Measurements from ENCODE around the gene C9orf78. TPM values are rescaled to one million over a fixed set of nuclear protein-coding genes. Genes with fewer than 3 reads are reported as not detected.

The C9orf78 gene
- total and polyA plus RNA-seq, 2 experiments from 2014 or later: 34.4 to 84.6 TPM

GRCh38 chr9:129810788-129811187 lies 24.3 kb downstream of the C9orf78 start:
- H2AFZ ChIP-seq: no peak overlapping the region
- peaks cover 18% of the 10 kb centered on the region; the same call in 1 of the 2 replicates for H3F3A ChIP-seq (replicated peaks; ENCODE audit: low read depth)
- TF ChIP-seq POLR2AphosphoS5 (IDR thresholded peaks at IDR 0.05; ENCODE audit: low read depth): no peak
- TF ChIP-seq, protein P1, sequence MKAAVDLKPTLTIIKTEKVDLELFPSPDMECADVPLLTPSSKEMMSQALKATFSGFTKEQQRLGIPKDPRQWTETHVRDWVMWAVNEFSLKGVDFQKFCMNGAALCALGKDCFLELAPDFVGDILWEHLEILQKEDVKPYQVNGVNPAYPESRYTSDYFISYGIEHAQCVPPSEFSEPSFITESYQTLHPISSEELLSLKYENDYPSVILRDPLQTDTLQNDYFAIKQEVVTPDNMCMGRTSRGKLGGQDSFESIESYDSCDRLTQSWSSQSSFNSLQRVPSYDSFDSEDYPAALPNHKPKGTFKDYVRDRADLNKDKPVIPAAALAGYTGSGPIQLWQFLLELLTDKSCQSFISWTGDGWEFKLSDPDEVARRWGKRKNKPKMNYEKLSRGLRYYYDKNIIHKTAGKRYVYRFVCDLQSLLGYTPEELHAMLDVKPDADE (IDR thresholded peaks at IDR 0.05): no peak
- TF ChIP-seq ZNF331 (CRISPR knock-in tag; IDR thresholded peaks at IDR 0.05; ENCODE audit: low read depth): no peak
- TF ChIP-seq CREB1 (CRISPR knock-in tag; IDR thresholded peaks at IDR 0.05; ENCODE audit: low read depth): no peak
- no peak for TF ChIP-seq STAT1 (IDR thresholded peaks at IDR 0.05; ENCODE audit: unreplicated experiment)
- TF ChIP-seq, protein P2, sequence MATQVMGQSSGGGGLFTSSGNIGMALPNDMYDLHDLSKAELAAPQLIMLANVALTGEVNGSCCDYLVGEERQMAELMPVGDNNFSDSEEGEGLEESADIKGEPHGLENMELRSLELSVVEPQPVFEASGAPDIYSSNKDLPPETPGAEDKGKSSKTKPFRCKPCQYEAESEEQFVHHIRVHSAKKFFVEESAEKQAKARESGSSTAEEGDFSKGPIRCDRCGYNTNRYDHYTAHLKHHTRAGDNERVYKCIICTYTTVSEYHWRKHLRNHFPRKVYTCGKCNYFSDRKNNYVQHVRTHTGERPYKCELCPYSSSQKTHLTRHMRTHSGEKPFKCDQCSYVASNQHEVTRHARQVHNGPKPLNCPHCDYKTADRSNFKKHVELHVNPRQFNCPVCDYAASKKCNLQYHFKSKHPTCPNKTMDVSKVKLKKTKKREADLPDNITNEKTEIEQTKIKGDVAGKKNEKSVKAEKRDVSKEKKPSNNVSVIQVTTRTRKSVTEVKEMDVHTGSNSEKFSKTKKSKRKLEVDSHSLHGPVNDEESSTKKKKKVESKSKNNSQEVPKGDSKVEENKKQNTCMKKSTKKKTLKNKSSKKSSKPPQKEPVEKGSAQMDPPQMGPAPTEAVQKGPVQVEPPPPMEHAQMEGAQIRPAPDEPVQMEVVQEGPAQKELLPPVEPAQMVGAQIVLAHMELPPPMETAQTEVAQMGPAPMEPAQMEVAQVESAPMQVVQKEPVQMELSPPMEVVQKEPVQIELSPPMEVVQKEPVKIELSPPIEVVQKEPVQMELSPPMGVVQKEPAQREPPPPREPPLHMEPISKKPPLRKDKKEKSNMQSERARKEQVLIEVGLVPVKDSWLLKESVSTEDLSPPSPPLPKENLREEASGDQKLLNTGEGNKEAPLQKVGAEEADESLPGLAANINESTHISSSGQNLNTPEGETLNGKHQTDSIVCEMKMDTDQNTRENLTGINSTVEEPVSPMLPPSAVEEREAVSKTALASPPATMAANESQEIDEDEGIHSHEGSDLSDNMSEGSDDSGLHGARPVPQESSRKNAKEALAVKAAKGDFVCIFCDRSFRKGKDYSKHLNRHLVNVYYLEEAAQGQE (IDR thresholded peaks at IDR 0.05; ENCODE audit: unreplicated experiment): no peak
- TF ChIP-seq NANOG (IDR thresholded peaks at IDR 0.05; ENCODE audit: borderline replicate concordance): no peak
- TF ChIP-seq EZH2 (IDR thresholded peaks at IDR 0.05; ENCODE audit: low read depth, unreplicated experiment): no peak
- TF ChIP-seq, protein P3, sequence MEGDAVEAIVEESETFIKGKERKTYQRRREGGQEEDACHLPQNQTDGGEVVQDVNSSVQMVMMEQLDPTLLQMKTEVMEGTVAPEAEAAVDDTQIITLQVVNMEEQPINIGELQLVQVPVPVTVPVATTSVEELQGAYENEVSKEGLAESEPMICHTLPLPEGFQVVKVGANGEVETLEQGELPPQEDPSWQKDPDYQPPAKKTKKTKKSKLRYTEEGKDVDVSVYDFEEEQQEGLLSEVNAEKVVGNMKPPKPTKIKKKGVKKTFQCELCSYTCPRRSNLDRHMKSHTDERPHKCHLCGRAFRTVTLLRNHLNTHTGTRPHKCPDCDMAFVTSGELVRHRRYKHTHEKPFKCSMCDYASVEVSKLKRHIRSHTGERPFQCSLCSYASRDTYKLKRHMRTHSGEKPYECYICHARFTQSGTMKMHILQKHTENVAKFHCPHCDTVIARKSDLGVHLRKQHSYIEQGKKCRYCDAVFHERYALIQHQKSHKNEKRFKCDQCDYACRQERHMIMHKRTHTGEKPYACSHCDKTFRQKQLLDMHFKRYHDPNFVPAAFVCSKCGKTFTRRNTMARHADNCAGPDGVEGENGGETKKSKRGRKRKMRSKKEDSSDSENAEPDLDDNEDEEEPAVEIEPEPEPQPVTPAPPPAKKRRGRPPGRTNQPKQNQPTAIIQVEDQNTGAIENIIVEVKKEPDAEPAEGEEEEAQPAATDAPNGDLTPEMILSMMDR (conservative IDR thresholded peaks at IDR 0.05; ENCODE audit: low read depth in 2 of 2): no peak
- TF ChIP-seq, protein P4, sequence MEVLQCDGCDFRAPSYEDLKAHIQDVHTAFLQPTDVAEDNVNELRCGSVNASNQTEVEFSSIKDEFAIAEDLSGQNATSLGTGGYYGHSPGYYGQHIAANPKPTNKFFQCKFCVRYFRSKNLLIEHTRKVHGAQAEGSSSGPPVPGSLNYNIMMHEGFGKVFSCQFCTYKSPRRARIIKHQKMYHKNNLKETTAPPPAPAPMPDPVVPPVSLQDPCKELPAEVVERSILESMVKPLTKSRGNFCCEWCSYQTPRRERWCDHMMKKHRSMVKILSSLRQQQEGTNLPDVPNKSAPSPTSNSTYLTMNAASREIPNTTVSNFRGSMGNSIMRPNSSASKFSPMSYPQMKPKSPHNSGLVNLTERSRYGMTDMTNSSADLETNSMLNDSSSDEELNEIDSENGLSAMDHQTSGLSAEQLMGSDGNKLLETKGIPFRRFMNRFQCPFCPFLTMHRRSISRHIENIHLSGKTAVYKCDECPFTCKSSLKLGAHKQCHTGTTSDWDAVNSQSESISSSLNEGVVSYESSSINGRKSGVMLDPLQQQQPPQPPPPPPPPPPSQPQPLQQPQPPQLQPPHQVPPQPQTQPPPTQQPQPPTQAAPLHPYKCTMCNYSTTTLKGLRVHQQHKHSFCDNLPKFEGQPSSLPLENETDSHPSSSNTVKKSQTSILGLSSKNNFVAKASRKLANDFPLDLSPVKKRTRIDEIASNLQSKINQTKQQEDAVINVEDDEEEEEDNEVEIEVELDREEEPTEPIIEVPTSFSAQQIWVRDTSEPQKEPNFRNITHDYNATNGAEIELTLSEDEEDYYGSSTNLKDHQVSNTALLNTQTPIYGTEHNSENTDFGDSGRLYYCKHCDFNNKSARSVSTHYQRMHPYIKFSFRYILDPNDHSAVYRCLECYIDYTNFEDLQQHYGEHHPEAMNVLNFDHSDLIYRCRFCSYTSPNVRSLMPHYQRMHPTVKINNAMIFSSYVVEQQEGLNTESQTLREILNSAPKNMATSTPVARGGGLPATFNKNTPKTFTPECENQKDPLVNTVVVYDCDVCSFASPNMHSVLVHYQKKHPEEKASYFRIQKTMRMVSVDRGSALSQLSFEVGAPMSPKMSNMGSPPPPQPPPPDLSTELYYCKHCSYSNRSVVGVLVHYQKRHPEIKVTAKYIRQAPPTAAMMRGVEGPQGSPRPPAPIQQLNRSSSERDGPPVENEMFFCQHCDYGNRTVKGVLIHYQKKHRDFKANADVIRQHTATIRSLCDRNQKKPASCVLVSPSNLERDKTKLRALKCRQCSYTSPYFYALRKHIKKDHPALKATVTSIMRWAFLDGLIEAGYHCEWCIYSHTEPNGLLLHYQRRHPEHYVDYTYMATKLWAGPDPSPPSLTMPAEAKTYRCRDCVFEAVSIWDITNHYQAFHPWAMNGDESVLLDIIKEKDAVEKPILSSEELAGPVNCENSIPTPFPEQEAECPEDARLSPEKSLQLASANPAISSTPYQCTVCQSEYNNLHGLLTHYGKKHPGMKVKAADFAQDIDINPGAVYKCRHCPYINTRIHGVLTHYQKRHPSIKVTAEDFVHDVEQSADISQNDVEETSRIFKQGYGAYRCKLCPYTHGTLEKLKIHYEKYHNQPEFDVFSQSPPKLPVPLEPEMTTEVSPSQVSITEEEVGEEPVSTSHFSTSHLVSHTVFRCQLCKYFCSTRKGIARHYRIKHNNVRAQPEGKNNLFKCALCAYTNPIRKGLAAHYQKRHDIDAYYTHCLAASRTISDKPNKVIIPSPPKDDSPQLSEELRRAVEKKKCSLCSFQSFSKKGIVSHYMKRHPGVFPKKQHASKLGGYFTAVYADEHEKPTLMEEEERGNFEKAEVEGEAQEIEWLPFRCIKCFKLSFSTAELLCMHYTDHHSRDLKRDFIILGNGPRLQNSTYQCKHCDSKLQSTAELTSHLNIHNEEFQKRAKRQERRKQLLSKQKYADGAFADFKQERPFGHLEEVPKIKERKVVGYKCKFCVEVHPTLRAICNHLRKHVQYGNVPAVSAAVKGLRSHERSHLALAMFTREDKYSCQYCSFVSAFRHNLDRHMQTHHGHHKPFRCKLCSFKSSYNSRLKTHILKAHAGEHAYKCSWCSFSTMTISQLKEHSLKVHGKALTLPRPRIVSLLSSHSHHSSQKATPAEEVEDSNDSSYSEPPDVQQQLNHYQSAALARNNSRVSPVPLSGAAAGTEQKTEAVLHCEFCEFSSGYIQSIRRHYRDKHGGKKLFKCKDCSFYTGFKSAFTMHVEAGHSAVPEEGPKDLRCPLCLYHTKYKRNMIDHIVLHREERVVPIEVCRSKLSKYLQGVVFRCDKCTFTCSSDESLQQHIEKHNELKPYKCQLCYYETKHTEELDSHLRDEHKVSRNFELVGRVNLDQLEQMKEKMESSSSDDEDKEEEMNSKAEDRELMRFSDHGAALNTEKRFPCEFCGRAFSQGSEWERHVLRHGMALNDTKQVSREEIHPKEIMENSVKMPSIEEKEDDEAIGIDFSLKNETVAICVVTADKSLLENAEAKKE (CRISPR knock-in tag; IDR thresholded peaks at IDR 0.05): no peak
- no peak for TF ChIP-seq ZNF114 (CRISPR knock-in tag; IDR thresholded peaks at IDR 0.05)
- no peak for TF ChIP-seq JUNB (IDR thresholded peaks at IDR 0.05; ENCODE audit: unreplicated experiment)
- TF ChIP-seq EZH2phosphoT487 (IDR thresholded peaks at IDR 0.05; ENCODE audit: unreplicated experiment): no peak
- Mint-ChIP-seq H3K4me1 (no peaks in the 10 kb centered on the region), H3K4me3 (no peak overlapping the region), H3K27me3 (ENCODE audit: insufficient read depth, low read depth, poor library complexity) (peaks cover 6% of the 10 kb centered on the region), H3K36me3 (ENCODE audit: low read depth) (peaks cover 66% of the 10 kb centered on the region), H3K9me3 (no peaks in the 10 kb centered on the region), H3K27ac (no peak overlapping the region)
- no peak overlapping the region for H3K4me2 ChIP-seq
- H3K36me3 ChIP-seq (ENCODE audit: insufficient read depth): no peaks in the 10 kb centered on the region; the same call in 1 of the 2 replicates
- H4K20me1 ChIP-seq (replicated peaks; ENCODE audit: insufficient read depth): peaks cover 20% of the 10 kb centered on the region
- H3K27ac ChIP-seq (ENCODE audit: low read depth): peak overlapping the region; percentile 45; the same call in 1 of the 2 replicates
- no peak for ATAC-seq
- DNase-seq (ENCODE audit: low spot score): no peak
- no peak overlapping the region for H3K4me3 ChIP-seq
- H3K9me2 ChIP-seq (ENCODE audit: insufficient read depth): no peaks in the 10 kb centered on the region
- peaks cover 18% of the 10 kb centered on the region for H3K79me2 ChIP-seq (replicated peaks; ENCODE audit: insufficient read depth)
- H3K4me1 ChIP-seq (ENCODE audit: insufficient read depth): no peaks in the 10 kb centered on the region
- H3K27me3 ChIP-seq (ENCODE audit: insufficient read depth): no peaks in the 10 kb centered on the region
